Vagina (tissue), 2 donors: ENCODE measurements around the gene CD300A.

Experiments used
- CTCF ChIP-seq, 3 experiments: fragments of 450-650 bp in 2 of 3; fragments of 200-600 bp in 1 of 3; sonication (generic) in 1 of 3; IDR thresholded peaks; one replicate each; pipeline ENCODE4 v1.5.1; 2017 to 2019; ENCODE audit warnings: antibody characterized with exemption in 3 of 3, mild to moderate bottlenecking in 2 of 3, moderate library complexity in 2 of 3
- POLR2AphosphoS5 ChIP-seq, 2 donors: sonication (generic); formaldehyde crosslinking; IDR thresholded peaks; one replicate each; pipeline ENCODE4 v1.9.0; 2017; ENCODE audit warnings: antibody characterized with exemption in 2 of 2, mild to moderate bottlenecking in 2 of 2, low read depth in 1 of 2; ENCODE audit not compliant: insufficient read depth in 1 of 2

GRCh38 chr17:74527756-74528155 lies 61.3 kb downstream of the CD300A start:
- TF ChIP-seq CTCF (IDR thresholded peaks at IDR 0.05) (no peak), POLR2AphosphoS5 (IDR thresholded peaks at IDR 0.05; ENCODE audit: insufficient read depth in 1 of 2, low read depth in 1 of 2) (no peak)
